ENCODE data around the gene FAM43A. TPM values are rescaled to one million over a fixed set of nuclear protein-coding genes. Genes with fewer than 3 reads are reported as not detected.

The FAM43A gene
- total RNA-seq, 2 experiments from 2014 or later = 2.4 to 2.6 TPM

- no peak for ATAC-seq (ENCODE audit: poor library complexity)
- Histone ChIP-seq H3K27me3 (ENCODE audit: control insufficient read depth in 1 of 2, insufficient read depth in 2 of 2, low read length in 2 of 2) (no peaks in the 10 kb centered on the region), H3K4me3 (ENCODE audit: low read length) (no peak overlapping the region), H3K36me3 (ENCODE audit: insufficient read depth, low read length) (peaks cover 81% of the 10 kb centered on the region), H3K9me3 (ENCODE audit: control insufficient read depth in 1 of 2, insufficient read depth in 1 of 2, low read length in 2 of 2) (no peaks in the 10 kb centered on the region), H3K27ac (ENCODE audit: low read depth in 1 of 2, low read length in 2 of 2) (no peak overlapping the region), H3K4me1 (ENCODE audit: insufficient read depth, low read length) (peaks cover 8% of the 10 kb centered on the region)
- ChIA-PET POLR2A (interaction anchor here (1.3 kb wide), 1 partner anchor 10 kb away, joined by 7 read pairs; the partner anchor contains the start of gene LSG1), CTCF (interaction anchor here (1.3 kb wide), 1 partner anchor 10 kb away, joined by 5 read pairs; the partner anchor contains the start of gene LSG1)
- Mint-ChIP-seq H3K4me3 (no peak overlapping the region), H3K36me3 (ENCODE audit: low read depth) (peaks cover 91% of the 10 kb centered on the region), H3K27me3 (no peaks in the 10 kb centered on the region), H3K9me3 (no peaks in the 10 kb centered on the region), H3K27ac (peak overlapping the region; percentile 9), H3K4me1 (ENCODE audit: low read depth) (peaks cover 22% of the 10 kb centered on the region)
- DNase-seq = no peak
- TF ChIP-seq CTCF (IDR thresholded peaks at IDR 0.05) = no peak
- intact Hi-C loops (cut with DNase I, micrococcal nuclease) = no loop called here
Measured at GRCh38 chr3:194661946-194662345, 23.7 kb upstream of the FAM43A start.

- H3K36me3 ChIP-seq (ENCODE audit: insufficient read depth, low read length) = peaks cover 70% of the 10 kb centered on the region
- CTCF ChIA-PET = no interaction called here
Measured at GRCh38 chr3:194664857-194665256, 20.8 kb upstream of the FAM43A start.

GRCh38 chr3:194667363-194667762 is 18.3 kb upstream of the FAM43A start:
- H3K36me3 Mint-ChIP-seq (ENCODE audit: low read depth) = peaks cover 83% of the 10 kb centered on the region
- CTCF ChIA-PET = interaction anchor here (1.4 kb wide), 1 partner anchor 15 kb away, joined by 6 read pairs; no protein-coding TSS in a partner anchor
- Histone ChIP-seq H3K4me1 (ENCODE audit: insufficient read depth, low read length) (peaks cover 8% of the 10 kb centered on the region), H3K4me3 (ENCODE audit: low read length) (no peak overlapping the region), H3K27ac (ENCODE audit: low read depth in 1 of 2, low read length in 2 of 2) (no peak overlapping the region), H3K36me3 (ENCODE audit: insufficient read depth, low read length) (peaks cover 49% of the 10 kb centered on the region), H3K27me3 (ENCODE audit: control insufficient read depth in 1 of 2, insufficient read depth in 2 of 2, low read length in 2 of 2) (no peaks in the 10 kb centered on the region), H3K9me3 (ENCODE audit: control insufficient read depth in 1 of 2, insufficient read depth in 1 of 2, low read length in 2 of 2) (no peaks in the 10 kb centered on the region)
- no peaks in the 10 kb centered on the region for H3K9me3 Mint-ChIP-seq
- intact Hi-C loops (cut with DNase I, micrococcal nuclease) = no loop called here
- no peak overlapping the region for H3K27ac Mint-ChIP-seq
- DNase-seq (no peak), ATAC-seq (ENCODE audit: poor library complexity) (no peak)
- H3K27me3 Mint-ChIP-seq = no peaks in the 10 kb centered on the region
- TF ChIP-seq CTCF (IDR thresholded peaks at IDR 0.05) = no peak
- no peak overlapping the region for H3K4me3 Mint-ChIP-seq
- POLR2A ChIA-PET = no interaction called here
- H3K4me1 Mint-ChIP-seq (ENCODE audit: low read depth) = peaks cover 36% of the 10 kb centered on the region

More at GRCh38 chr3:194664857-194665256, 20.8 kb upstream of the FAM43A start:
- no peak for TF ChIP-seq CTCF (IDR thresholded peaks at IDR 0.05)
- DNase-seq = no peak
- Mint-ChIP-seq H3K27me3 (no peaks in the 10 kb centered on the region), H3K4me3 (no peak overlapping the region), H3K27ac (no peak overlapping the region), H3K9me3 (no peaks in the 10 kb centered on the region), H3K36me3 (ENCODE audit: low read depth) (peaks cover 89% of the 10 kb centered on the region), H3K4me1 (ENCODE audit: low read depth) (peaks cover 36% of the 10 kb centered on the region)
- ATAC-seq (ENCODE audit: poor library complexity) = no peak
- POLR2A ChIA-PET = no interaction called here
- peaks cover 8% of the 10 kb centered on the region for H3K4me1 ChIP-seq (ENCODE audit: insufficient read depth, low read length)
- H3K27ac ChIP-seq (ENCODE audit: low read depth in 1 of 2, low read length in 2 of 2) = no peak overlapping the region
- intact Hi-C loops (cut with DNase I, micrococcal nuclease) = no loop called here
- no peaks in the 10 kb centered on the region for H3K27me3 ChIP-seq (ENCODE audit: control insufficient read depth in 1 of 2, insufficient read depth in 2 of 2, low read length in 2 of 2)
- H3K4me3 ChIP-seq (ENCODE audit: low read length) = no peak overlapping the region
- no peaks in the 10 kb centered on the region for H3K9me3 ChIP-seq (ENCODE audit: control insufficient read depth in 1 of 2, insufficient read depth in 1 of 2, low read length in 2 of 2)

Measured in CD4-positive, alpha-beta T cell (primary cell).